ENCODE data around the gene SGK2. TPM values are rescaled to one million over a fixed set of nuclear protein-coding genes. Genes with fewer than 3 reads are reported as not detected.

The SGK2 gene
- total RNA-seq, 5 donors from 2014 or later (not counting 1 experiment from before 2014, with no cell fraction given) = 0.73 to 2.0 (median 1.4) TPM

- Histone ChIP-seq H3K9me3 (no peaks in the 10 kb centered on the region), H3K27ac (ENCODE audit: low read length) (no peak overlapping the region), H3K36me3 (ENCODE audit: control insufficient read depth in 2 of 2, extremely low read depth in 1 of 2, insufficient read depth in 1 of 2, low read length in 1 of 2) (no peaks in the 10 kb centered on the region), H3K27me3 (replicated peaks in 1 of 2; ENCODE audit: control insufficient read depth in 2 of 2, extremely low read depth in 1 of 2, insufficient read depth in 2 of 2, low read length in 1 of 2) (peaks cover 0 to 4% of the 10 kb centered on the region in 2 experiments), H3K4me3 (ENCODE audit: control insufficient read depth in 1 of 2, extremely low read depth in 1 of 2, low read length in 1 of 2) (no peak overlapping the region), H3K4me1 (ENCODE audit: control insufficient read depth in 1 of 2, extremely low read depth in 1 of 2, insufficient read depth in 2 of 2, low read length in 2 of 2) (no peaks in the 10 kb centered on the region)
- WGBS (ENCODE audit: insufficient coverage) = 84% methylated on average over 13 of the region's 14 CpGs
- Mint-ChIP-seq H3K27ac (no peak overlapping the region), H3K9me3 (no peaks in the 10 kb centered on the region), H3K36me3 (peaks cover 7% of the 10 kb centered on the region), H3K27me3 (peaks cover 0 to 3% of the 10 kb centered on the region in 2 donors), H3K4me1 (peaks cover 0 to 5% (median 0%) of the 10 kb centered on the region in 3 donors), H3K4me3 (no peak overlapping the region)
- DNase-seq (no peak), ATAC-seq (replicated peaks in 1 of 4) (no peak)
- ChIA-PET POLR2A (no interaction called here), CTCF (interaction anchor here in 1 of 2 donors (0.7 to 1.3 kb wide), 2 partner anchors 8 kb away, joined by 3 to 4 read pairs; no protein-coding TSS in a partner anchor)
Measured at GRCh38 chr20:43530321-43531090, 28.3 kb upstream of the SGK2 start.

DNA sequence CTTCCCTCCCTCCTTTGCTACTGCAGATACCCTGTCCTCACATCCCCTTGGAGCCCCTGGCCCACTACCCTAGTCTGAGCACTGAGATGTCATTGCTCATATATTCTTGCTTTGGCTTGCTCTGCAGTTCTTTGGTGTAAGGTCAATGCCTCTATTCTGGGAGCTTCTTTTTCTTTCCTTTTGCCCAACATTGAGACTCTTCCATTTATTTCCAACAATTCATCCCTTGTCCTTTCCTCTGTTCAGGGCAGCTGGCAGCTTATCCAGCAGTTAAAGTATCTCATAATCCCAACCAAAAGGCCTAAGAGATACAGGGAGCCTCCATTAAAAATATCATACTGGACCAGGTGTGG lies 27.8 kb upstream of the SGK2 start:
- Histone ChIP-seq H3K4me1 (ENCODE audit: control insufficient read depth in 1 of 2, extremely low read depth in 1 of 2, insufficient read depth in 2 of 2, low read length in 2 of 2) (no peaks in the 10 kb centered on the region), H3K27ac (ENCODE audit: low read length) (no peak overlapping the region), H3K9me3 (no peaks in the 10 kb centered on the region), H3K36me3 (ENCODE audit: control insufficient read depth in 2 of 2, extremely low read depth in 1 of 2, insufficient read depth in 1 of 2, low read length in 1 of 2) (no peaks in the 10 kb centered on the region), H3K27me3 (replicated peaks in 1 of 2; ENCODE audit: control insufficient read depth in 2 of 2, extremely low read depth in 1 of 2, insufficient read depth in 2 of 2, low read length in 1 of 2) (peaks cover 0 to 4% of the 10 kb centered on the region in 2 experiments), H3K4me3 (ENCODE audit: control insufficient read depth in 1 of 2, extremely low read depth in 1 of 2, low read length in 1 of 2) (no peak overlapping the region)
- no peak for ATAC-seq (replicated peaks in 1 of 4)
- Mint-ChIP-seq H3K4me3 (no peak overlapping the region), H3K36me3 (peaks cover 10% of the 10 kb centered on the region), H3K27ac (no peak overlapping the region), H3K4me1 (peaks cover 0 to 5% (median 0%) of the 10 kb centered on the region in 3 donors), H3K9me3 (no peaks in the 10 kb centered on the region), H3K27me3 (peaks cover 0 to 3% of the 10 kb centered on the region in 2 donors)
- POLR2A ChIA-PET = no interaction called here
- CTCF ChIA-PET = interaction anchor here in 1 of 2 donors (0.7 kb wide), 1 partner anchor 8 kb away, joined by 3 read pairs; no protein-coding TSS in a partner anchor
- no peak for DNase-seq

GRCh38 chr20:43532416-43533055 lies 26.3 kb upstream of the SGK2 start:
- no peak for ATAC-seq (replicated peaks in 1 of 4)
- Mint-ChIP-seq H3K27ac (no peak overlapping the region), H3K4me1 (peaks cover 0 to 5% (median 0%) of the 10 kb centered on the region in 3 donors), H3K9me3 (no peaks in the 10 kb centered on the region), H3K36me3 (peaks cover 10% of the 10 kb centered on the region), H3K4me3 (no peak overlapping the region), H3K27me3 (peaks cover 0 to 3% of the 10 kb centered on the region in 2 donors)
- DNase-seq = no peak
- Histone ChIP-seq H3K9me3 (no peaks in the 10 kb centered on the region), H3K4me1 (ENCODE audit: control insufficient read depth in 1 of 2, extremely low read depth in 1 of 2, insufficient read depth in 2 of 2, low read length in 2 of 2) (no peaks in the 10 kb centered on the region), H3K4me3 (ENCODE audit: control insufficient read depth in 1 of 2, extremely low read depth in 1 of 2, low read length in 1 of 2) (no peak overlapping the region), H3K27me3 (replicated peaks in 1 of 2; ENCODE audit: control insufficient read depth in 2 of 2, extremely low read depth in 1 of 2, insufficient read depth in 2 of 2, low read length in 1 of 2) (peaks cover 0 to 4% of the 10 kb centered on the region in 2 experiments), H3K27ac (ENCODE audit: low read length) (no peak overlapping the region), H3K36me3 (ENCODE audit: control insufficient read depth in 2 of 2, extremely low read depth in 1 of 2, insufficient read depth in 1 of 2, low read length in 1 of 2) (no peaks in the 10 kb centered on the region)
- ChIA-PET CTCF (no interaction called here), POLR2A (no interaction called here)
- WGBS (ENCODE audit: insufficient coverage) = 88% methylated on average over 7 of the region's 9 CpGs

GRCh38 chr20:43533060-43533459 lies 25.8 kb upstream of the SGK2 start:
- Histone ChIP-seq H3K4me1 (ENCODE audit: control insufficient read depth in 1 of 2, extremely low read depth in 1 of 2, insufficient read depth in 2 of 2, low read length in 2 of 2) (no peaks in the 10 kb centered on the region), H3K9me3 (no peaks in the 10 kb centered on the region), H3K27ac (ENCODE audit: low read length) (no peak overlapping the region), H3K27me3 (replicated peaks in 1 of 2; ENCODE audit: control insufficient read depth in 2 of 2, extremely low read depth in 1 of 2, insufficient read depth in 2 of 2, low read length in 1 of 2) (peaks cover 0 to 4% of the 10 kb centered on the region in 2 experiments), H3K36me3 (ENCODE audit: control insufficient read depth in 2 of 2, extremely low read depth in 1 of 2, insufficient read depth in 1 of 2, low read length in 1 of 2) (no peaks in the 10 kb centered on the region), H3K4me3 (ENCODE audit: control insufficient read depth in 1 of 2, extremely low read depth in 1 of 2, low read length in 1 of 2) (no peak overlapping the region)
- ChIA-PET CTCF (no interaction called here), POLR2A (no interaction called here)
- no peak overlapping the region for H3K27ac Mint-ChIP-seq
- no peaks in the 10 kb centered on the region for H3K9me3 Mint-ChIP-seq
- peaks cover 0 to 3% (median 0%) of the 10 kb centered on the region in 3 donors for H3K4me1 Mint-ChIP-seq
- ATAC-seq (replicated peaks in 1 of 4) = no peak
- H3K27me3 Mint-ChIP-seq = peaks cover 0 to 3% of the 10 kb centered on the region in 2 donors
- DNase-seq = no peak
- no peak overlapping the region for H3K4me3 Mint-ChIP-seq
- H3K36me3 Mint-ChIP-seq = peaks cover 10% of the 10 kb centered on the region

DNA sequence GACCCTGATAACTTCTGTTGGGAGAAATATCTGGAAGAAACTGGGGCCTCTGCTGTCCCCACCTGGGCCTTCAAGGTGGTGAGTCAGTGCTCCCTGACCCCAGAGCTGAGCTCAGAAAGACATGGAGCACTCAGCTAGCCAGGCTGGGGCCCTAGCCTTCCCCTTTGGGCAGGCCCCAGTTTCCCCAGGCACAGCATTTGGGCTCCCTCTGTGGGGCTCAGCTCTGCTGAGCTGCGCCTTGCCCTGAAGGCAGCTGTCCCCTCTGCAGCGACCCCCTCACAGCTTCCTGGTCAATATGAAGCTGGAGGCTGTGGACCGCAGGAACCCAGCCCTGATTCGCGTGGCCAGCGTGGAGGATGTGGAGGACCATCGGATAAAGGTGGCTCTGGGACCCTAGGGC lies 24.8 kb upstream of the SGK2 start:
- Mint-ChIP-seq H3K4me3 (no peak overlapping the region), H3K27ac (no peak overlapping the region), H3K36me3 (peaks cover 10% of the 10 kb centered on the region), H3K4me1 (no peaks in the 10 kb centered on the region), H3K9me3 (no peaks in the 10 kb centered on the region), H3K27me3 (no peaks in the 10 kb centered on the region)
- POLR2A ChIA-PET = no interaction called here
- no peaks in the 10 kb centered on the region for H3K9me3 ChIP-seq
- no peak overlapping the region for H3K27ac ChIP-seq (ENCODE audit: low read length)
- no peak for DNase-seq
- CTCF ChIA-PET = no interaction called here
- WGBS (ENCODE audit: insufficient coverage) = 94% methylated on average over 7 of the region's 7 CpGs
- H3K27me3 ChIP-seq (replicated peaks in 1 of 2; ENCODE audit: control insufficient read depth in 2 of 2, extremely low read depth in 1 of 2, insufficient read depth in 2 of 2, low read length in 1 of 2) = peaks cover 0 to 3% of the 10 kb centered on the region in 2 experiments
- H3K4me1 ChIP-seq (ENCODE audit: control insufficient read depth in 1 of 2, extremely low read depth in 1 of 2, insufficient read depth in 2 of 2, low read length in 2 of 2) = no peaks in the 10 kb centered on the region
- no peak for ATAC-seq (replicated peaks in 1 of 4)
- H3K36me3 ChIP-seq (ENCODE audit: control insufficient read depth in 2 of 2, extremely low read depth in 1 of 2, insufficient read depth in 1 of 2, low read length in 1 of 2) = no peaks in the 10 kb centered on the region
- no peak overlapping the region for H3K4me3 ChIP-seq (ENCODE audit: control insufficient read depth in 1 of 2, extremely low read depth in 1 of 2, low read length in 1 of 2)

DNA sequence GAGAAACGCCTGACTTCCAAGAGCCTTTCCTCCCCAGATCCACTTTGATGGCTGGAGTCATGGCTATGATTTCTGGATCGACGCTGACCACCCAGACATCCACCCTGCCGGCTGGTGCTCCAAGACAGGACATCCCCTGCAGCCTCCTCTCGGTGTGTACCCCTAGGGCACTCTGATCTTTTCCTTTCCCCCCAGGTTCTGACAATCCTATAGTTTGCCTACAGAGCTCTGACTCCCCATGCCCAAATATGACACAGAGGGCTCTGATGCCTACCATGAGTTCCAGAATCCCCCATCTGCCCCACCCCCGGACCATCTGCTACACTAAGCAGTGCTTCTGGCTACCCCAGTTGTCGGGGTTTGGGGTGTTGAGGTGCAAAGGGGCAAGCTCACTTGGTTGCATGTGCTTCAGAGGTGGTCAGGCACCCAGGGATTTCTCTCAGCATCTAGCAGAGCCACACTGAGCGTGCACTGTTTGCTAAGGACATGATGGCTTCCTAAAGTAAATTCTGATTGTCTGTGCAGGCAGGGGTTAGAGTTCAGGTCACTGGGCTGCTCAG lies 24.0 kb upstream of the SGK2 start:
- no peak overlapping the region for H3K4me3 ChIP-seq (ENCODE audit: control insufficient read depth in 1 of 2, extremely low read depth in 1 of 2, low read length in 1 of 2)
- no peaks in the 10 kb centered on the region for H3K9me3 ChIP-seq
- no peak overlapping the region for H3K27ac Mint-ChIP-seq
- H3K4me1 Mint-ChIP-seq = no peaks in the 10 kb centered on the region
- POLR2A ChIA-PET = no interaction called here
- H3K4me3 Mint-ChIP-seq = no peak overlapping the region
- WGBS (ENCODE audit: insufficient coverage) = 92% methylated on average over 8 of the region's 8 CpGs
- no peak for DNase-seq
- no peak overlapping the region for H3K27ac ChIP-seq (ENCODE audit: low read length)
- H3K4me1 ChIP-seq (ENCODE audit: control insufficient read depth in 1 of 2, extremely low read depth in 1 of 2, insufficient read depth in 2 of 2, low read length in 2 of 2) = no peaks in the 10 kb centered on the region
- H3K36me3 Mint-ChIP-seq = peaks cover 5% of the 10 kb centered on the region
- CTCF ChIA-PET = no interaction called here
- ATAC-seq (replicated peaks in 1 of 4) = no peak
- H3K27me3 Mint-ChIP-seq = no peaks in the 10 kb centered on the region
- H3K27me3 ChIP-seq (replicated peaks in 1 of 2; ENCODE audit: control insufficient read depth in 2 of 2, extremely low read depth in 1 of 2, insufficient read depth in 2 of 2, low read length in 1 of 2) = peaks cover 0 to 2% of the 10 kb centered on the region in 2 experiments
- no peaks in the 10 kb centered on the region for H3K9me3 Mint-ChIP-seq
- no peaks in the 10 kb centered on the region for H3K36me3 ChIP-seq (ENCODE audit: control insufficient read depth in 2 of 2, extremely low read depth in 1 of 2, insufficient read depth in 1 of 2, low read length in 1 of 2)
